Karpas-422 (cell line): ENCODE measurements around the gene CLEC7A. TPM values are rescaled to one million over a fixed set of nuclear protein-coding genes. Genes with fewer than 3 reads are reported as not detected.

Experiments used
- DNase-seq: peaks from one replicate; pipeline ENCODE4 v3.0.0-alpha.2; 2015
- H2AFZ ChIP-seq: fragments of 200-600 bp; sonication (generic); 2 replicates; pipeline ENCODE4 v1.6.1; 2014; ENCODE audit warnings: antibody characterized with exemption, low read length, mixed read lengths
- H3K27ac ChIP-seq: fragments of 200-600 bp; sonication (generic); 2 replicates; pipeline ENCODE4 v1.5.1; 2014; ENCODE audit warnings: mild to moderate bottlenecking, low read length, moderate library complexity
- H3K27me3 ChIP-seq: fragments of 200-600 bp; sonication (generic); 2 replicates; pipeline ENCODE4 v1.6.1; 2014; ENCODE audit warnings: low read length, mixed read lengths
- H3K36me3 ChIP-seq: fragments of 200-600 bp; sonication (generic); 2 replicates; pipeline ENCODE4 v1.6.1; 2014; ENCODE audit warnings: low read length, mixed read lengths; ENCODE audit not compliant: insufficient read depth
- H3K4me1 ChIP-seq: fragments of 200-600 bp; sonication (generic); 2 replicates; pipeline ENCODE4 v1.6.1; 2014; ENCODE audit warnings: mild to moderate bottlenecking, low read length, mixed read lengths
- H3K4me2 ChIP-seq: fragments of 200-600 bp; sonication (generic); 2 replicates; pipeline ENCODE4 v1.6.1; 2014; ENCODE audit warnings: low read length, low read depth, mild to moderate bottlenecking; ENCODE audit not compliant: poor library complexity, severe bottlenecking
- H3K4me3 ChIP-seq: fragments of 200-600 bp; sonication (generic); 2 replicates; pipeline ENCODE4 v1.5.1; 2014; ENCODE audit warnings: mild to moderate bottlenecking, antibody characterized with exemption, low read length, mixed read lengths
- H3K79me2 ChIP-seq: fragments of 200-600 bp; sonication (generic); 2 replicates; pipeline ENCODE4 v1.6.1; 2014; ENCODE audit warnings: mild to moderate bottlenecking, low read length, mixed read lengths
- H3K9ac ChIP-seq: fragments of 200-600 bp; sonication (generic); 2 replicates; pipeline ENCODE4 v1.6.0; 2014; ENCODE audit warnings: low read length
- H3K9me2 ChIP-seq: fragments of 200-600 bp; sonication (generic), shearing (Covaris generic); replicated peaks from 2 replicates; pipeline ENCODE4 v1.6.0; 2014; ENCODE audit warnings: mild to moderate bottlenecking, low read length, moderate library complexity; ENCODE audit not compliant: insufficient read depth
- H3K9me3 ChIP-seq: fragments of 300-700, 200-600 bp; sonication (generic); 2 replicates; pipeline ENCODE4 v1.6.1; 2014; ENCODE audit warnings: low read length, mixed read lengths
- H4K20me1 ChIP-seq: fragments of 200-600 bp; sonication (generic); 2 replicates; pipeline ENCODE4 v1.6.1; 2014; ENCODE audit warnings: mild to moderate bottlenecking, antibody characterized with exemption, low read length, low read depth; ENCODE audit not compliant: insufficient read depth
- total RNA-seq: library from RNA; depleted of rRNA; stranded (reverse); fragments of >200 nt; shearing (Covaris generic); gene quantifications from 2 replicates; pipeline ENCODE4 v1.2.3, GENCODE V29; 2014; ENCODE audit warnings: low replicate concordance

CLEC7A gene
- total RNA-seq, 1 experiment from 2014 or later: not detected

DNA sequence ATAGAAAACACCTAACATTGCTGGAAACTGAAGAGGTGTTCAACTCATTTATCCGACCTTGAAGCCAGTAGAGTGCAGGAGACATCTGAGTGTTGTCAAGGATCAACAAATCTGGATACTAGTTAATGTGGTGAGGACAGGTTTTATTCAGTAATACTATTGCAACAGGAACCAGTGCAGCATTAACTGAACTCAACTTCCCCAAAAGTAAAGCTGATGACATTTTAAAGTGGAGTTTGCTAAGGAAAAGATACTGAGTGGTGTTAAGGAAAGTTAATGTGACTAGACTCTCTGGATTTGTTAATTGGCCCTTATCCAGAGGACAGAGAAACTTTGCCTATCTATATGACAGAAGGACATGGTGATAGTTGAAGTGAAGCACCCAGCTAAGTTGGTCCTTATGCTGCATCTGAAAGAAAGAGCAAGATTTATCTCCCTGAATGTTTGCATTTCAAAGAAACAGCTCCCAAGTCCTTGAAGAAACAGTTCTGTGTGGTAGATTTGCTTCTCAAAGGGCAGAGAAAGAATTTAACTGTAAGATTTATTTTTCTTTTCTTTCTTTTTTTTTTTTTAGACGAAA, 1.2 kb upstream of the CLEC7A start:
- Histone ChIP-seq H3K4me1 (peaks cover 24% of the 10 kb centered on the region), H3K27me3 (no peaks in the 10 kb centered on the region), H3K36me3 (no peaks in the 10 kb centered on the region), H3K9ac (no peak overlapping the region), H3K79me2 (no peaks in the 10 kb centered on the region), H2AFZ (no peak overlapping the region), H3K4me2 (no peak overlapping the region), H4K20me1 (no peaks in the 10 kb centered on the region), H3K27ac (no peak overlapping the region), H3K4me3 (no peak overlapping the region), H3K9me3 (no peaks in the 10 kb centered on the region), H3K9me2 (no peaks in the 10 kb centered on the region)
- DNase-seq: no peak

DNA sequence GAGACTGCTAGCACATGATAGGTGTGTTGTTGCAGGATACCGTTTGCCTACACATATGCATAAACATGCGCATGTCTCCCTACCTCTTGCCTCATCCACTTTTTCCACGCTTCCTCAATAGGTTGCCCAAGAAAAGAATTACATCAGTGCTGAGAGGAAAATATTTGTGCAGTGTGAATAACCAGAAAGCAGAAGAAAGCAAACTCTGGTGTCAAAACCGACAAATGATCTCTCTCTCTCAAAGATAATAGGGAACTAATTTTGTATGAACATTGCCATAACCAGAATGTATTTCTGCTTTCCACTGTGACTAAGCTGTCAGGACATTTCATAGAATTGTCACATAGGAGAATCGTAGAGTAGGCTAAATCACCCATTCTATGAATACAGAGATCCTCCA, 1.3 kb downstream of the CLEC7A start:
- H3K79me2 ChIP-seq: no peaks in the 10 kb centered on the region
- no peak overlapping the region for H3K27ac ChIP-seq
- no peak overlapping the region for H3K9ac ChIP-seq
- H4K20me1 ChIP-seq: no peaks in the 10 kb centered on the region
- no peak for DNase-seq
- H3K36me3 ChIP-seq: no peaks in the 10 kb centered on the region
- peaks cover 24% of the 10 kb centered on the region for H3K4me1 ChIP-seq
- no peaks in the 10 kb centered on the region for H3K9me2 ChIP-seq
- H3K27me3 ChIP-seq: no peaks in the 10 kb centered on the region
- no peaks in the 10 kb centered on the region for H3K9me3 ChIP-seq
- H3K4me3 ChIP-seq: no peak overlapping the region
- no peak overlapping the region for H3K4me2 ChIP-seq
- no peak overlapping the region for H2AFZ ChIP-seq

DNA sequence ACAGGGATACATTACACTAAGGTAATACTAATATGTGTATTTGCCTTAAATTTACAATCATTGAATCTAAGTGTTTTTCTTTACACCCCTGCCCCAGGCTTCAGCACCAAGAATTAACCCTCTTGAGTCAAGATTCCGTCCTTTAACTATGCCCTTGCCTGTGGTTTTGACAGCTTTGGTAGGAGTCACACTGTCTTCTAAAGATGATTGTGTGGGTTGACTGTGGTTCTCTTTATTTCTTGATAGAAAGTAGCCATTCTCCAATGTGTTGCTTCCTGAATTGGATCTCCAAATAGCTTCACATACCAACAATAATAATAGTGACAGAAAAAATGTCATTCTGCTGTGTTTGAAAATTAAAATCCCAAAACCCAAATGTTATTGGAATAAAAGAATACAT, 3.6 kb downstream of the CLEC7A start:
- no peaks in the 10 kb centered on the region for H3K9me3 ChIP-seq
- no peaks in the 10 kb centered on the region for H3K9me2 ChIP-seq
- no peak overlapping the region for H3K27ac ChIP-seq
- no peak overlapping the region for H3K4me2 ChIP-seq
- H3K9ac ChIP-seq: no peak overlapping the region
- peaks cover 24% of the 10 kb centered on the region for H3K4me1 ChIP-seq
- no peaks in the 10 kb centered on the region for H3K79me2 ChIP-seq
- H3K36me3 ChIP-seq: no peaks in the 10 kb centered on the region
- H2AFZ ChIP-seq: no peak overlapping the region
- no peak overlapping the region for H3K4me3 ChIP-seq
- no peaks in the 10 kb centered on the region for H3K27me3 ChIP-seq
- no peak for DNase-seq
- H4K20me1 ChIP-seq: no peaks in the 10 kb centered on the region

DNA sequence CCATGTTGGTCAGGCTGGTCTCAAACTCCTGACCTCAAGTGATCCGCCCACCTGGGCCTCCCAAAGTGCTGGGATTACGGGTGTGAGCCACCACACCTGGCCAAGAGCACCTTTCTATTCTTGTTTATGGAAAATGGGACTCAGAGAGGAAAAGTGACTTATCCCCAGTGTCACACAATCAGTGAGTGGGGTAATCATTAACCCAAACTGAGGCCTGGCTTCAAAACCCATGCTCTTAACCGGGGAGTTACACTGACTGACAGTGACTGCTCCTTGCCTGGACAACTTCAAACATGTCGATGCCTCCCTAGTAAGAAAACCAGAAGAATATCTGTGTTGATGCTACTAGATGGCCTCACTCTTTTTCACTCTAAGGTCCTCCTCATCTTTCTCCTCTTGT, 7.3 kb downstream of the CLEC7A start:
- Histone ChIP-seq H3K79me2 (no peaks in the 10 kb centered on the region), H3K27ac (no peak overlapping the region), H3K4me2 (no peak overlapping the region)

DNA sequence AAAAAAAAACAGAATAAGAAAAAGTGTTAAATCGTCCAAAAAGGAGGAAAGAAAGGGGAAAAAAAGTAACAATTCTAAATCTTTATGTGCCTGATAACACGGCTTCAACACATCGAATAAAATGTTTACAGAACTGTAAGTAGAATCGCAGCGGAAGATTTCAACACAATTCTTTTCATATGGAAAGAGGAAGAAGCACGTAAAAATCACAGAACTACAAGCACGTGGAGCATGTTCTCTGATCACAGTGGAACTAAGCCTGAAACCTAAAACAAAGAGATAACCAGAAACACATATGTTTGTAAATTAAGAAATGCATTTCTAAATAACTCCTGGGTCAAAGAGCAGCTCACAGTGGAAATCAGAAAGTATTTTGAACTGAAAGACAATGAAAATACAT, 8.7 kb downstream of the CLEC7A start:
- H3K4me1 ChIP-seq: no peaks in the 10 kb centered on the region
- no peak overlapping the region for H3K4me2 ChIP-seq
- no peak overlapping the region for H3K9ac ChIP-seq
- H3K27ac ChIP-seq: no peak overlapping the region
- H3K36me3 ChIP-seq: no peaks in the 10 kb centered on the region
- no peak overlapping the region for H2AFZ ChIP-seq
- DNase-seq: no peak
- H3K4me3 ChIP-seq: no peak overlapping the region
- no peaks in the 10 kb centered on the region for H3K27me3 ChIP-seq
- H3K9me2 ChIP-seq: no peaks in the 10 kb centered on the region
- H3K9me3 ChIP-seq: no peaks in the 10 kb centered on the region
- H4K20me1 ChIP-seq: no peaks in the 10 kb centered on the region
- H3K79me2 ChIP-seq: no peaks in the 10 kb centered on the region

More for the DNA sequence above, 7.3 kb downstream of the CLEC7A start:
- no peaks in the 10 kb centered on the region for H3K9me2 ChIP-seq
- no peaks in the 10 kb centered on the region for H4K20me1 ChIP-seq
- DNase-seq: no peak
- H3K27me3 ChIP-seq: no peaks in the 10 kb centered on the region
- H3K9ac ChIP-seq: no peak overlapping the region
- no peaks in the 10 kb centered on the region for H3K36me3 ChIP-seq
- no peak overlapping the region for H3K4me3 ChIP-seq
- H2AFZ ChIP-seq: no peak overlapping the region
- no peaks in the 10 kb centered on the region for H3K4me1 ChIP-seq
- H3K9me3 ChIP-seq: no peaks in the 10 kb centered on the region

DNA sequence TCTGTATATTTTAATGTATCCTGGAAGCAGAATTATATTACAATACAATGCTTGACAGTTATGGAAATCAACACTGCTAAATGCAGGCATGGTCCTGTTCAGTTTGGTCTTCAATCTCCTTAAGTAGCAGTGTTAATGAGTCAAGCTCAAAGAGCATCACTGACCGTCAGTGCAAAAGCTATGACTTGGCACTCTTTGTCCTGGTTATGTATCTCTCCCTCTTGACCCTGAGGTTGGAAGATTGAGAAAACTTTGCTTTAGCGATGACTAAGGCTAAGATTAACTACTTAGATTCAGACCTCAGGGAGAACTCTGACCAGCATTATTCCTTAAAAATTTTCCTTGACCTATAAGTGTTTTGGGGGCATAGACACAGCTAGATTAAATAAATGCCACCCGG, 10.9 kb downstream of the CLEC7A start:
- Histone ChIP-seq H3K36me3 (no peaks in the 10 kb centered on the region), H3K9me3 (no peaks in the 10 kb centered on the region), H3K4me2 (no peak overlapping the region), H3K27ac (no peak overlapping the region), H2AFZ (no peak overlapping the region), H3K4me3 (no peak overlapping the region), H3K27me3 (no peaks in the 10 kb centered on the region), H3K9ac (no peak overlapping the region), H3K79me2 (no peaks in the 10 kb centered on the region), H3K9me2 (no peaks in the 10 kb centered on the region), H3K4me1 (no peaks in the 10 kb centered on the region), H4K20me1 (no peaks in the 10 kb centered on the region)
- no peak for DNase-seq

DNA sequence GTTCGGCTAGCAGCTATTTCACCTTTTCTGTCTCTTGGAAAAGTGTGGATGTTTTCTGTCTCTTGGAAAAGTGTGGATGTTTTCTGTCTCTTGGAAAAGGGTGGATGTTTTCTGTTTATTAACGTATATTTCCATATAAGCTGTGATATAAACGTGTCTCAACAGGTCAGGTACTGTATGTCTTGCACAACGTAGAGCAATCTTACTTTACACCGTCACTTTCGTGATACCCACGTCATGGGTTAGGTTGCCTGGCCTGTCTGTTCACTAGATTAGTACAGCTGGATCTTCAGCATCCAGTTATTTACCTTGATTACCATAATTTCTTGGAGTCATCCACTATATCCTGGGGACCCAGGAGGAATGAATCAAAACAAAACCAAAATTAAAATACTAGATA, 14.1 kb downstream of the CLEC7A start:
- Histone ChIP-seq H3K9ac (no peak overlapping the region), H3K79me2 (no peaks in the 10 kb centered on the region), H4K20me1 (no peaks in the 10 kb centered on the region), H3K27me3 (no peaks in the 10 kb centered on the region), H3K9me3 (no peaks in the 10 kb centered on the region), H2AFZ (no peak overlapping the region), H3K4me2 (no peak overlapping the region), H3K36me3 (no peaks in the 10 kb centered on the region), H3K4me1 (no peaks in the 10 kb centered on the region), H3K27ac (no peak overlapping the region), H3K9me2 (no peaks in the 10 kb centered on the region), H3K4me3 (no peak overlapping the region)
- no peak for DNase-seq

DNA sequence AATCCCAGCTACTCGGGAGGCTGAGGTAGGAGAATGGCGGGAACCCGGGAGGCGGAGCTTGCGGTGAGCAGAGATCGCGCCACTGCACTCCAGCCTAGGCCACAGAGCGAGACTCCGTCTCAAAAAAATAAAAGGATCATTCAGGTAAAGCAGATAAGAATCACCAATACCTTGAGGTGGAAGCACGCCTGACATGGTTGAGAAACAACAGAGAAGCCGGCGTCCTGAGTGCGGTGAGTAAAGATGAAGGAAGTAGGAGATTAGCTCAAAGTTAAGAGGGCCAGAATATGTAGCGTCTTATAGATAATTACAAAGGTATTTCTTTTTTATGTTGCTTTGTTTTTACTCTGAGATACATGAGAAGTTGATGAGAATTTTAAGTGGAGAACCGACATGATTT, 14.7 kb downstream of the CLEC7A start:
- H3K4me3 ChIP-seq: no peak overlapping the region
- no peaks in the 10 kb centered on the region for H3K79me2 ChIP-seq
- no peaks in the 10 kb centered on the region for H3K27me3 ChIP-seq
- no peaks in the 10 kb centered on the region for H4K20me1 ChIP-seq
- no peak overlapping the region for H3K27ac ChIP-seq
- H3K9ac ChIP-seq: no peak overlapping the region
- no peaks in the 10 kb centered on the region for H3K9me2 ChIP-seq
- H3K9me3 ChIP-seq: no peaks in the 10 kb centered on the region
- DNase-seq: no peak
- H3K4me2 ChIP-seq: no peak overlapping the region
- no peaks in the 10 kb centered on the region for H3K4me1 ChIP-seq
- H3K36me3 ChIP-seq: no peaks in the 10 kb centered on the region
- H2AFZ ChIP-seq: no peak overlapping the region

DNA sequence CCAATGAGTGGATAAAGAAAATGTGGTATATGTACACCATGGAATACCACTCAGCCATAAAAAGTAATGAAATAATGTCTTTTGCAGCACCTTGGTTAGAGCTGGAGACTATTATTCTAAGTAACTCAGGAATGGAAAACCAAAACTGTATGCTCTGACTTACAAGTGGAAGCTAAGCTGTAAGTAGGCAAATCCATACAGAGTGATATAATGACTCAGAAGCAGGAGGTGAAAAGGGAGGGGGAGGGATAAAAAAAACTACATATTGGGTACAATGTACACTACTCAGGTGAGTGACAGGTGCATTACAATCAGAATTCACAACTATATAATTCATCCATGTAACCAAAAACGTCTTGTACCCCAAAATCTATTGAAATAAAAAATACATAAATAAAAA, 16.1 kb downstream of the CLEC7A start:
- no peaks in the 10 kb centered on the region for H3K9me2 ChIP-seq
- no peak overlapping the region for H3K27ac ChIP-seq
- DNase-seq: no peak
- H3K4me1 ChIP-seq: no peaks in the 10 kb centered on the region
- H3K79me2 ChIP-seq: no peaks in the 10 kb centered on the region
- H3K4me3 ChIP-seq: no peak overlapping the region
- H3K9ac ChIP-seq: no peak overlapping the region
- H3K9me3 ChIP-seq: no peaks in the 10 kb centered on the region
- no peaks in the 10 kb centered on the region for H4K20me1 ChIP-seq
- no peak overlapping the region for H3K4me2 ChIP-seq
- H3K36me3 ChIP-seq: no peaks in the 10 kb centered on the region
- no peaks in the 10 kb centered on the region for H3K27me3 ChIP-seq
- H2AFZ ChIP-seq: no peak overlapping the region
